Loucy (cell line): ENCODE data around the gene LACTB.

Source experiments
- H2AFZ ChIP-seq: fragments of 200-600 bp; sonication (generic); 2 replicates; pipeline ENCODE4 v1.6.0; 2016; ENCODE audit warnings: antibody characterized with exemption, mild to moderate bottlenecking, low read length, moderate library complexity
- H3F3A ChIP-seq: fragments of 200-600 bp; 2 replicates; pipeline ENCODE4 v1.6.0; 2016; ENCODE audit warnings: antibody characterized with exemption, low read depth, mild to moderate bottlenecking
- H3K27me3 ChIP-seq: fragments of 200-600 bp; sonication (generic); 2 replicates; pipeline ENCODE4 v1.6.1; 2014; ENCODE audit warnings: low read length, mild to moderate bottlenecking; ENCODE audit not compliant: insufficient read depth, poor library complexity, severe bottlenecking
- H3K36me3 ChIP-seq: fragments of 200-600 bp; sonication (generic); 2 replicates; pipeline ENCODE4 v1.6.1; 2016; ENCODE audit warnings: low read length; ENCODE audit not compliant: insufficient read depth
- H3K4me1 ChIP-seq: fragments of 200-600 bp; sonication (generic); 2 replicates; pipeline ENCODE4 v1.5.1; 2014; ENCODE audit warnings: low read length, mild to moderate bottlenecking; ENCODE audit not compliant: insufficient read depth, poor library complexity, severe bottlenecking
- H3K4me2 ChIP-seq: fragments of 200-600 bp; sonication (generic); 2 replicates; pipeline ENCODE4 v1.6.0; 2014; ENCODE audit warnings: antibody characterized with exemption, low read length, low read depth, mild to moderate bottlenecking; ENCODE audit not compliant: poor library complexity, severe bottlenecking
- H3K4me3 ChIP-seq: fragments of 200-600 bp; sonication (generic); 2 replicates; pipeline ENCODE4 v1.5.1; 2014; ENCODE audit warnings: low read length, mild to moderate bottlenecking, mixed read lengths; ENCODE audit not compliant: poor library complexity, severe bottlenecking
- H3K79me2 ChIP-seq: fragments of 200-600 bp; sonication (generic); 2 replicates; pipeline ENCODE4 v1.6.1; 2014; ENCODE audit warnings: low read length; ENCODE audit not compliant: insufficient read depth
- H3K9ac ChIP-seq: fragments of 200-600 bp; sonication (generic); 2 replicates; pipeline ENCODE4 v1.6.0; 2014; ENCODE audit warnings: mild to moderate bottlenecking, low read depth, low read length, moderate library complexity; ENCODE audit not compliant: poor library complexity, severe bottlenecking
- H3K9me2 ChIP-seq: fragments of 200-600 bp; sonication (generic); replicated peaks from 2 replicates; pipeline ENCODE4 v1.6.1; 2016; ENCODE audit warnings: low read depth, low read length, mixed read lengths
- H3K9me3 ChIP-seq: fragments of 200-600 bp; sonication (generic); 2 replicates; pipeline ENCODE4 v1.6.1; 2014; ENCODE audit warnings: mild to moderate bottlenecking, antibody characterized with exemption, low read length, low read depth; ENCODE audit not compliant: insufficient read depth
- H4K20me1 ChIP-seq: fragments of 200-600 bp; sonication (generic); 2 replicates; pipeline ENCODE4 v1.6.0; 2014; ENCODE audit warnings: antibody characterized with exemption, low read length, mild to moderate bottlenecking; ENCODE audit not compliant: insufficient read depth, poor library complexity, severe bottlenecking
- EZH2phosphoT487 ChIP-seq: fragments of 200-600 bp; IDR thresholded peaks from 2 replicates; pipeline ENCODE4 v1.6.1; 2018; ENCODE audit warnings: antibody characterized with exemption, mild to moderate bottlenecking, moderate library complexity, borderline replicate concordance
- TF ChIP-seq, protein P1 (sequence below): fragments of 200-600 bp; sonication (generic); conservative IDR thresholded peaks from 2 replicates; pipeline ENCODE4 v1.5.1; 2014; ENCODE audit warnings: mild to moderate bottlenecking, antibody characterized with exemption, low read length

The LACTB gene

DNA sequence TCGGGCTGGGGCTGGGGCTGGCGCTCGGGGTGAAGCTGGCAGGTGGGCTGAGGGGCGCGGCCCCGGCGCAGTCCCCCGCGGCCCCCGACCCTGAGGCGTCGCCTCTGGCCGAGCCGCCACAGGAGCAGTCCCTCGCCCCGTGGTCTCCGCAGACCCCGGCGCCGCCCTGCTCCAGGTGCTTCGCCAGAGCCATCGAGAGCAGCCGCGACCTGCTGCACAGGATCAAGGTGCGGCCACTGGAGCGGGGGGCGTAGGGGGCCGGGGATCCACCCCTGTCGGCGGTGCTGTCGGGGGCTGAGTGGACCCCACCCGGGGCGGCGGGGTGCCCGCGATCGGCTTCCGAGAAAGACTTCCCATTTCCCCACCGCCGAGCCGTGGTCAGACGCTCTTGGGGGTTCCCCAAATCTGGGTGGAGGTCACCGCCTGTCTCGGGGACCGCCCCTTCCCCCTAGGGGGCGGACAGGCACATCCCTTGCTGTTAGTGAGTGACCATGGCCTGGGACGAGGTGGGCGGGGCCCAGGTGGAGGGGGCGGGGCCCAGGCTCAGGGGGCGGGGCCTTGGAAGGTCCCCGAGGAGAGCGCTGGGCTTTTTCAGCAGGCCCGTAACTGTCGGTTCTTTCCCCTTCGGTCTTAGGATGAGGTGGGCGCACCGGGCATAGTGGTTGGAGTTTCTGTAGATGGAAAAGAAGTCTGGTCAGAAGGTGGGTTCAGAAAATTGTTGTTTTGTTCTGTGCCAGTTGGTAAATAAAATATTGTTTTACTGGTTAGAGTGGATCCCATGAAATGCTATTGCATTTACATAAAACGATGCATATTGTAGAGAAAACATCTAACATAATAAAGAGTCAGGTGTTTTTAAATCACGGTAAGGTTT is 578 bp downstream of the LACTB start:
- Histone ChIP-seq H3K4me1 (peaks cover 12% of the 10 kb centered on the region), H3K9me2 (no peaks in the 10 kb centered on the region), H4K20me1 (no peaks in the 10 kb centered on the region), H3K79me2 (peaks cover 10% of the 10 kb centered on the region), H3K27me3 (no peaks in the 10 kb centered on the region), H3K4me3 (peak overlapping the region; percentile 82), H3F3A (no peaks in the 10 kb centered on the region), H3K4me2 (peak overlapping the region; percentile 89), H2AFZ (peak overlapping the region; percentile 99), H3K36me3 (no peaks in the 10 kb centered on the region), H3K9ac (peak overlapping the region; percentile 73), H3K9me3 (peaks cover 8% of the 10 kb centered on the region; the same call in 1 of the 2 replicates)
- TF ChIP-seq EZH2phosphoT487, result no peak
- TF ChIP-seq, protein P1, sequence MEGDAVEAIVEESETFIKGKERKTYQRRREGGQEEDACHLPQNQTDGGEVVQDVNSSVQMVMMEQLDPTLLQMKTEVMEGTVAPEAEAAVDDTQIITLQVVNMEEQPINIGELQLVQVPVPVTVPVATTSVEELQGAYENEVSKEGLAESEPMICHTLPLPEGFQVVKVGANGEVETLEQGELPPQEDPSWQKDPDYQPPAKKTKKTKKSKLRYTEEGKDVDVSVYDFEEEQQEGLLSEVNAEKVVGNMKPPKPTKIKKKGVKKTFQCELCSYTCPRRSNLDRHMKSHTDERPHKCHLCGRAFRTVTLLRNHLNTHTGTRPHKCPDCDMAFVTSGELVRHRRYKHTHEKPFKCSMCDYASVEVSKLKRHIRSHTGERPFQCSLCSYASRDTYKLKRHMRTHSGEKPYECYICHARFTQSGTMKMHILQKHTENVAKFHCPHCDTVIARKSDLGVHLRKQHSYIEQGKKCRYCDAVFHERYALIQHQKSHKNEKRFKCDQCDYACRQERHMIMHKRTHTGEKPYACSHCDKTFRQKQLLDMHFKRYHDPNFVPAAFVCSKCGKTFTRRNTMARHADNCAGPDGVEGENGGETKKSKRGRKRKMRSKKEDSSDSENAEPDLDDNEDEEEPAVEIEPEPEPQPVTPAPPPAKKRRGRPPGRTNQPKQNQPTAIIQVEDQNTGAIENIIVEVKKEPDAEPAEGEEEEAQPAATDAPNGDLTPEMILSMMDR, result no peak

DNA sequence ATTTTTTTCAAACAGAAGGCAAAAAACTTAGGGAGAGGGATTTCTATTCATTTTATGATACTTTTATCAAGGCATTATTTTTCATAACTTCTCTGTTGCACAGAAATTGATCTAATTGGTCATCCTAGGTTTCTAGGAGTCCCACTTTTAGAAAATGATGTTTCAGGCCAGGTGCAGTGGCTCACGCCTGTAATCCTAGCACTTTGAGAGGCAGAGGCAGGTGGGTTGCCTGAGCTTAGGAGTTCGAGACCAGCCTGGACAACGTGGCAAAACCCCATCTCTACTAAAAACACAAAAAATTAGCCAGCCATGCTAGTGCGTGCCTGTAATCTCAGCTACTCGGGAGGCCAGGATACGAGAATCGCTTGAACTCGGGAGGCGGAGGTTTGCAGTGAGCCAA is 2.8 kb downstream of the LACTB start:
- Histone ChIP-seq H3K9me2 (no peaks in the 10 kb centered on the region), H3K4me2 (peak overlapping the region; percentile 47), H4K20me1 (no peaks in the 10 kb centered on the region)

DNA sequence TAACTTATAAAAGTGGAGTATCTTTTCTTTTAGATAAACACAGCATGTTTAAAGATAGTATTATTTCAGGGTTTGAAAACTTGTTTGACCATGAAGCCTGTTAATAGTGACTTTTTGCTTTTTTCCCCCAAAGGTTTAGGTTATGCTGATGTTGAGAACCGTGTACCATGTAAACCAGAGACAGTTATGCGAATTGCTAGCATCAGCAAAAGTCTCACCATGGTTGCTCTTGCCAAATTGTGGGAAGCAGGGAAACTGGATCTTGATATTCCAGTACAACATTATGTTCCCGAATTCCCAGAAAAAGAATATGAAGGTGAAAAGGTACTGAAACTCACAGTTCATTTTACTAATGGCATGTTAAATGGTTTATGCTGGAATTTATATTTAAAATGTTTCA is 5.1 kb downstream of the LACTB start:
- Histone ChIP-seq H3K4me2 (no peak overlapping the region), H3F3A (no peaks in the 10 kb centered on the region), H3K4me3 (no peak overlapping the region), H3K36me3 (peaks cover 5% of the 10 kb centered on the region; the same call in 1 of the 2 replicates), H4K20me1 (no peaks in the 10 kb centered on the region), H3K9me3 (no peaks in the 10 kb centered on the region), H3K79me2 (peaks cover 10% of the 10 kb centered on the region), H2AFZ (no peak overlapping the region), H3K9ac (no peak overlapping the region), H3K9me2 (no peaks in the 10 kb centered on the region), H3K27me3 (no peaks in the 10 kb centered on the region), H3K4me1 (peaks cover 8% of the 10 kb centered on the region)
- no peak for TF ChIP-seq EZH2phosphoT487
- TF ChIP-seq, protein P1, result no peak

More for the DNA sequence above, 2.8 kb downstream of the LACTB start:
- no peaks in the 10 kb centered on the region for H3K27me3 ChIP-seq
- no peak for TF ChIP-seq EZH2phosphoT487
- TF ChIP-seq, protein P1, result no peak
- no peaks in the 10 kb centered on the region for H3F3A ChIP-seq
- peaks cover 3% of the 10 kb centered on the region; the same call in 1 of the 2 replicates for H3K9me3 ChIP-seq
- no peaks in the 10 kb centered on the region; the same call in 1 of the 2 replicates for H3K36me3 ChIP-seq
- no peak overlapping the region for H2AFZ ChIP-seq
- H3K4me1 ChIP-seq, result peaks cover 12% of the 10 kb centered on the region
- H3K79me2 ChIP-seq, result peaks cover 10% of the 10 kb centered on the region
- peak overlapping the region; percentile 64 for H3K4me3 ChIP-seq
- peak overlapping the region; percentile 52 for H3K9ac ChIP-seq
